Superior temporal gyrus (tissue), 1 donor: ENCODE data around the gene OVCA2.

ENCODE experiments used
- DNase-seq: peaks from one replicate; pipeline ENCODE4 v3.0.0-alpha.2; 2016; ENCODE audit errors: extremely low spot score

The OVCA2 gene

DNA sequence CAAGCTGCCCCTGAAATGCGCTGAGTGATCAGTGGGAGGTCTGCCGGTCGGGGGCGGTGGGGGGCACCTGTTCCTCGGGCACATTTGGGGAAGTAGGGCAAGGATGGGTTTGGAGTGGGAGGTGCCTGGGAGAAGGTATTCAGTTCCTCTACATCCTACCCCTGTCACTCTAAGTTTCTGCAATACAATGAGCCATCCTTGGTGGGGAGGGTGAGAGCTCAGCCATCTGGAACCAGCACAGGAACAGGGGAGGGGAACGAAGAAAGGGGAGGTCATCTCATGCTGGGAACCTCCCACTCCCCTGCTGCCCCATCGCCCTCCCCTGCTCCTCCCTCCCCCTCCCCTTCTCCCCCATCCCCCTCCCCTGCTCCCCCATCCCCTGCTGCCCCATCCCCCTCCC is 7.7 kb upstream of the OVCA2 start:
- DNase-seq, result no peak

- no peak for DNase-seq
Observed at GRCh38 chr17:2034806-2035540, 6.8 kb upstream of the OVCA2 start.

DNA sequence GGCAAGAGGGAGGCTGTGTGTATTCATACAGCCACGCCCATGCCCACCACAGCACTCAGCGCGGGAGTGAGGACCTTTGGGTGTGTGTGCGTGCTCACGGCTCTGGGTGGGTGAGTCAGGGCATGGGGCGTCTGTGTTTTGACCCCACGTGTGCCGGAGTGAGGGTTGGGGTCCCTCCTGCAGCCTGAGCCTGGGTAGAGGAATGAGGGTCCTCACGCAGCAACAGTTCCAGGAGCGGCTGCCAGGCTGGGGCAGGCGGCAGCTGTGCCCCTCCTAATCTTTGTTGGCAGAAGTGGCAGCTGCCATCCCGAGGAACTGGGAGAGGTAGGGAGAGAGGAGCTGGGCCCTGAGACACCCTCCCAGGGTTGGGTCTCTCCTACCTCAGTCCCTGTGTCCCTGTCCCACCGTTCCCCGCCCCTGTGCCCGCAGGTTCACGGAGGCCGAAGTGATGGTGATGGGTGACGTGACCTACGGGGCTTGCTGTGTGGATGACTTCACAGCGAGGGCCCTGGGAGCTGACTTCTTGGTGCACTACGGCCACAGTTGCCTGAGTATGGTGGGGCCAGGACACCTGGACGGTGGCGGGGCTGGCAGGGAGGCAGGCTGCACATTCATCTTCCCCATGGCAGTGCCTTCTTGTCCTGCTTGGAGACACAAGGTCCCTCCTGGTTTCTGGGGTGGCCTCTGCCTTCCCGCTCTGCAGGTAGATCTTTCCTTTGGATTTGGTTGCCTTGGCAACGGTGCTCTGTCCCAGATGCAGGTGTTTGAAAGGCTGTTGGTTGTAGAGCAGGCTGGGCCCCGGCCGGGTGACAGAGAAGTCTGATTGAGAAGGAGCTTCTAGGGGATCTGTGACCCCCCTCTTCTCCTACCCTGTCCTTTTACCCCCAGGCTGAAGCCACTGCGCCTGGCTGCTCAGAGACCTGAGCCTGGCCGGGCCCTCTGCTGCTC is 6.0 kb upstream of the OVCA2 start:
- no peak for DNase-seq

GRCh38 chr17:2037155-2037554 is 4.7 kb upstream of the OVCA2 start:
- no peak for DNase-seq

- DNase-seq, result no peak
Observed at GRCh38 chr17:2040219-2040827, 1.5 kb upstream of the OVCA2 start.

GRCh38 chr17:2040942-2041560 is 771 bp upstream of the OVCA2 start:
- peak; percentile 13 for DNase-seq

GRCh38 chr17:2042390-2042847 is 597 bp downstream of the OVCA2 start:
- DNase-seq, result peak; percentile 20

GRCh38 chr17:2042933-2043332 is 1.1 kb downstream of the OVCA2 start:
- DNase-seq, result no peak

GRCh38 chr17:2043785-2044184 is 2.0 kb downstream of the OVCA2 start:
- DNase-seq, result no peak

- DNase-seq, result no peak
Observed at GRCh38 chr17:2044263-2044894, 2.6 kb downstream of the OVCA2 start.

- DNase-seq, result no peak
Observed at GRCh38 chr17:2047590-2047989, 5.8 kb downstream of the OVCA2 start.

DNA sequence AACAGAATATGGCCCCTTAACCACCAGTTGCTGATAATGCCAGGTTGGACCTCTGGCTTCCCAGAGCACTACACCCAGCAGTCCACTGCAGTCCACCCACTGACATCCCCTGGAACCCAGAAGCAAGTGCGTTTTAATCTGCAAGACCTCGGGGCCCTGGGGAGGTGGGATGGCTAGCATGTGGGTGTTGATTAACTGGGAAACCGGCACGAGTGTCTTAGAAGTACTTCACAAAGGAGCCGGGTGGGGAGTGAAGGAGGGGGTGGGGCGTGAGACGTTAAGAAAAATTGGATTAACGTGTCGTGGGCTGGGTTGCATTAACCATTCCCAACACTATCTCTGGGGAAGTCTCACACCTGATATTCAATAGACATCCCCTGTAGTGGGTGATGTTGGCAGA is 7.0 kb downstream of the OVCA2 start:
- DNase-seq, result no peak

DNA sequence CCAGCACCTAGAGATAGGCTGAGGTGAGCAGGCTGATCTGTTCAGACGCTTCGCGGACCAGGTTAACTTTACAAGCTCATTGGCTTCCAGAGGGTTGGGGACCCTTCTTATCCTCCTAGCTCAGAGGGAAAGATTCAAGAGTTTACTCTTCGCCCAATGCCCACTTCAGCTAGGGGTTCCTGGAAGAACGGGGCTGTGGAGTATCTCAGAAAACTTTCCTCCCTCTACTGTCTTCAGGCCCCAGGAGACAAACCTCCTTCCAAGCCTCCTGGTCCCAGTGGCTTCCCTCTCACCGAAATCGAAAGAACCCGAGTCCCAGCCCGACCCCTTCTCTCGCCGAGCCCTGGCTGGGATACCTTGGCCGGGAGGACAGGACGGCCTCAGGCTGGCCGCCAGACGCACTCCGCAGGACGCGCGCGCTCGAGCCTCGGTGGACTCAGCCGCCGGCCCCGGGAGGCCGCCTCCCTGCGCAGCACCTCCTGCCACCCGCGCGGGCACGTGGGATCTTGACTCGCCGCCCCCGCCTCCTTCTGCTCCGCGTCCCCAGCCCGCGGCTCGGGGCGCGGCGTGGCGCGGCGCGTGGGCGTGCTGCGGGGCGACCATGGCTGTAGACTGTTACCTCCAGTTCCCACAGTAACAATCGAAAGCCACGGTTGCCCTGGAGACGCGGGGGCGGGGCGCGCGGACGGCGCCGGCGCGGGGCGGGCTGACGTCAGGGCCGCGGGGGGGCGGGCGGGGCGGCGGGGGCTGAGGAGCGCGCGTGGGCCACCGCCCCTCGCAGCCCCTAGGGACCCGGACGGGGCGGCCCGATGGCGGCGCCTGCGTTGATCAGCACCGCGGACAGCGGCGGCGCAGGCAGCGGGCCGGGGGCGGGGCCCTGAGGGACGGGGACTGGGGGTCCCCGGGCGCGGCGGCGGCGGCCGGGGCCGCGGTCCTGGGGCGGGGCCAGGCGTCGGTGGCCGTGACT is 7.8 kb downstream of the OVCA2 start:
- peak; percentile 44 for DNase-seq

GRCh38 chr17:2050300-2051060 is 8.7 kb downstream of the OVCA2 start:
- peak; percentile 18 for DNase-seq

DNA sequence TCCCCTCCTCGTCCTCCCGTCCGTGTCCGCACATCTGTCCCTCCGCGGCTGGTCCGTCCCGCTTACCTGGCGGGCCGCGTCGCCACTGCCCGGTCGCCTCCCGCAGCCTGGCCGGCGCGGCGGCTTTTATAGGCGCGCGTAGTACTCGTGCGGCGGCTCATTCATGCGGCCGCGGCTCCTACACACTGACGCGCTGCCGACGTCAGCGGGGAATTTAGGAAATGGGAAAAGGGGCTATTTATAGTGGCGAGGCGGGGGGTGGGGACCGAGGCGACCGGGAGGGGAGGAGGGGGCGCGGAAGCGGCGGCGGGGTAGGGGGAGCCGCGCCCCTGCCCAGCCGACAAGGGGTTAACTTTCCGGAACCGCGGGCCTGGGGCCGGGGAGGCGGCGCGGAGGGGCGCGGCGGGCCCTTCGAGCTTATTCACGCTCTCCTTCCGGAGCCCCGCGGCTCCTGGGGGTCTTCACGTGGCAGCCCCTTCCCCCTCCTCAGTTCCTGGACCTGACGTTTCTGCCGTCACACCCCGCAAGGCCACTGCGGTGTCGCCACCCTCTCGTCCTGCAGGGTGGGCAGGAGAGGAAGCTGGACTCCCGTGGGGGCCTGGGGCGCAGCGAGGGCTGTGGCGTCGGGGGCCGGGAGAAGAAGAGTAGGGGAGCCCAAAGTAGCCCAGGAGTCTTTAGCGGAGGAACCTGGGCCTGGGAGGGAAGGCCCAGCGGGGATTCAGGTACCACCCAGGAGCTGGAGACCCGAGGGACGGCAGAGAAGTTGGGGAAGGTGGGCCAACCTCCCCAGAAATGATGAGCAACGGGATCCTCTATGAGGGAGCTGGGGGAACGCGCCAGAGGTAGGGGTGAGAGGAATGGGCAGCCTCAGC is 9.5 kb downstream of the OVCA2 start:
- peak; percentile 16 for DNase-seq

DNA sequence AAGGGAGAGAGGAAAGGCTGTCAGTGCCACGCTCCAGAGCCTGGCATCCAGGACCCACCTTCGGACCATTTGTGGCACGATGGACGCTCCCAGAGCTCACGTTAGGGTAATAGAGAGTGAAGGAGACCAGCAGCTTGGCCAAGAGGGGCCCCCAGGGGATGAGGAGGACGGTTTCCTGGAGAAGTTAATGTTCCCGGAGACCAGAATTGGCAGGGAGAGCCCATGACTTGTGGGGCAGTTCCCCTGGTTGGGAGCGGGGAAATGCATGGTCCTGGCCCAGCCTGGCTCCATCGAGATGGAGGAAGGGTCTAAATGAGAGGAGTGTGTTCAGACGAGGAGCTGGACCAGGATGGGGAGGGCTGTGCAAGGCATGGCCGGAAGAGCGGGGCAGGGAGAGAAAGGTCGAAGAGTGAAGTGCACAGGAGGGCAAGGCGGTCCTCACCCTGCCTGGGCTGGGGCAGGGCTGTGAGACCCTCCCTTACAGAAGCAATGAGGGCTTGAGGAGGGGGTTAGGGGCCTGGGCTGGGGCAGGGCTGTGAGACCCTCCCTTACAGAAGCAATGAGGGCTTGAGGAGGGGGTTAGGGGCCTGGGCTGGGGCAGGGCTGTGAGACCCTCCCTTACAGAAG is 10.2 kb downstream of the OVCA2 start:
- no peak for DNase-seq

- peak; percentile 57 for DNase-seq
Observed at GRCh38 chr17:2053380-2054261, 11.8 kb downstream of the OVCA2 start.
